Naive thymus-derived CD8-positive, alpha-beta T cell (primary cell): ENCODE data around the gene ABHD17A. TPM values are rescaled to one million over a fixed set of nuclear protein-coding genes. Genes with fewer than 3 reads are reported as not detected.

ENCODE experiments used
- ATAC-seq, 2 donors: fragments of 150-1000 bp; cut with Tn5 transposase in 1 of 2; sonication (Bioruptor Pico), chemical (Tn5 transposase) in 1 of 2; 1 replicate in 1 of 2; 2 replicates in 1 of 2; pipeline ENCODE4 v1.10.0; 2021; ENCODE audit warnings: mild to moderate bottlenecking in 2 of 2, moderate library complexity in 2 of 2
- POLR2A ChIA-PET: fragments of 350-600 bp; sonication (Branson Sonifier 250); formaldehyde crosslinking; loops from one replicate; lab custom pipeline; 2021; ENCODE audit warnings: antibody characterized with exemption; lab: Charles Lee
- DNase-seq, 10 donors: peaks; one replicate each; pipeline versions ENCODE4 v3.0.0 to v3.0.0-alpha.2; 2020 to 2022
- H3K27ac Mint-ChIP-seq, 10 donors: one replicate each; pipeline ENCODE4 v1.8.0; 2020 to 2022; ENCODE audit warnings: mild to moderate bottlenecking in 10 of 10, mixed read lengths in 10 of 10, moderate library complexity in 4 of 10, inconsistent platforms in 1 of 10
- H3K27me3 Mint-ChIP-seq, 5 donors: one replicate each; pipeline ENCODE4 v1.8.0; 2021 to 2022; ENCODE audit warnings: mixed read lengths in 5 of 5
- H3K36me3 Mint-ChIP-seq, 3 donors: one replicate each; pipeline ENCODE4 v1.8.0; 2020 to 2022; ENCODE audit warnings: mixed read lengths in 3 of 3, mild to moderate bottlenecking in 2 of 3, inconsistent platforms in 1 of 3
- H3K4me1 Mint-ChIP-seq, 4 donors: one replicate each; pipeline ENCODE4 v1.8.0; 2021 to 2022; ENCODE audit warnings: mixed read lengths in 4 of 4
- H3K4me3 Mint-ChIP-seq, 10 donors: one replicate each; pipeline ENCODE4 v1.8.0; 2020 to 2022; ENCODE audit warnings: mild to moderate bottlenecking in 10 of 10, mixed read lengths in 10 of 10, moderate library complexity in 6 of 10, inconsistent platforms in 1 of 10
- H3K9me3 Mint-ChIP-seq, 9 donors: one replicate each; pipeline ENCODE4 v1.8.0; 2020 to 2022; ENCODE audit warnings: mixed read lengths in 9 of 9, mild to moderate bottlenecking in 3 of 9, inconsistent platforms in 1 of 9, moderate library complexity in 1 of 9
- polyA plus RNA-seq, 3 donors: library from polyadenylated mRNA; unstranded; fragments of 300-500 nt; fragmentation: Illumina TruSeq; gene quantifications; one replicate each; pipeline ENCODE4 v1.2.3, GENCODE V29; 2021
- total RNA-seq, 8 experiments: library from RNA in 2 of 8; stranded (reverse) in 2 of 8; gene quantifications; one replicate each; pipeline ENCODE4 v1.2.3 and lab custom pipeline; 2021 to 2026

Gene ABHD17A
- total and polyA plus RNA-seq, 5 experiments from 2014 or later = 106 to 207 (median 153) TPM

DNA sequence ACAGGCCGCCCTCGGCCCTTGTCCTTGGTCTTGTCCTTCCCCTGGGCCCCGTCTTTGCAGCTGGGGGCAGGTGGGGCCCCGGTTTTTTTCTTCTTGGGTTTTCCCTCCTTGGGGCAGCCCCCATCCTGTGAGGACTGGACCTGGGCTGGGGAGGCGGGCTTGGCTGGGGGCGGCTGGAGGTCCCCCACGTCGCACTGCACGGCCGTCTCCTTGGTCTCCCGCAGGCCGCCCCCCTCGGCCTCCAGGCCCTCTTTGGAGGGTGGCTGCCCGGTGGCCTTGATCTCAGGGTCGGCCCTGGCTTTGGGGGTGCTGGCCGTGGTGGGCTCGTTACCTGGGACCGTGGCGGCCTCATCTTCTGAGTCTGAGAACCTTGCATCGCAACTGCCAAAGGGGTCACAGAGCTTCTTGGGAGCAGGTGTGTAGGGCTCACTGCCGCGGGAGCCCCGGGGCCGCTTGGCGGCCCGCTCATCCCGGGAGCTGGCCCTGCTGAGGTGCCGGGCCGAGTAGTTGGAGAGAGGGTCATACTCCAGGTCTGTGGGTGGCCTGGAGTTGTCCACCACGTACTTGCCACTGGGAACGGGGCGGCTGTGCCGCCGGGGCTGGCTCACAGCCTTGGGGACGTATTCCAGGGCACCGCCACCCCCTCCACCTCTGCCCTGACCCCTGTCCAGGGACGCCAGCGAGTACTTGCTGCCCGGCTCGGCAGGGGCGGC lies 57.6 kb downstream of the ABHD17A start:
- no peaks in the 10 kb centered on the region for H3K27me3 Mint-ChIP-seq
- peaks cover 0 to 17% (median 7%) of the 10 kb centered on the region in 4 donors for H3K4me1 Mint-ChIP-seq
- no peak for DNase-seq
- peaks cover 0 to 47% (median 3%) of the 10 kb centered on the region in 3 donors for H3K36me3 Mint-ChIP-seq
- POLR2A ChIA-PET = interaction anchor here (2.0 kb wide), 1 partner anchor 11 kb away, joined by 5 read pairs; no protein-coding TSS in a partner anchor
- H3K27ac Mint-ChIP-seq = no peak overlapping the region
- H3K4me3 Mint-ChIP-seq = no peak overlapping the region
- no peak for ATAC-seq
- no peaks in the 10 kb centered on the region for H3K9me3 Mint-ChIP-seq

Other genes with a start within 250 kb of the ABHD17A start
- gene TCF3, start 232.9 kb downstream of the ABHD17A start, total RNA-seq = 100 to 1,000 TPM in 1 of 2 experiments, 10 to 100 TPM in 1; 97.4 to 102 TPM
- gene TCF3, start 232.9 kb downstream of the ABHD17A start, polyA plus RNA-seq = 10 to 100 TPM in 2 of 3 donors, 1 to 10 TPM in 1; 7.8 to 33.0 (median 13.0) TPM
- not detected for gene ONECUT3, start 132.0 kb downstream of the ABHD17A start, total RNA-seq
- gene ONECUT3, start 132.0 kb downstream of the ABHD17A start, polyA plus RNA-seq = not detected
- 1 to 10 TPM; 1.6 to 1.8 TPM for gene ATP8B3, start 73.2 kb downstream of the ABHD17A start, total RNA-seq
- 1 to 10 TPM in 1 of 3 donors, under 1 TPM in 2; 0.52 to 1.3 (median 0.59) TPM for gene ATP8B3, start 73.2 kb downstream of the ABHD17A start, polyA plus RNA-seq
- gene REXO1, start 37.0 kb downstream of the ABHD17A start, total RNA-seq = 10 to 100 TPM; 78.1 to 86.2 TPM
- gene REXO1, start 37.0 kb downstream of the ABHD17A start, polyA plus RNA-seq = 1 to 10 TPM; 2.7 to 6.8 (median 3.1) TPM
- gene KLF16, start 21.9 kb downstream of the ABHD17A start, total RNA-seq = 10 to 100 TPM; 18.5 to 19.9 TPM
- gene KLF16, start 21.9 kb downstream of the ABHD17A start, polyA plus RNA-seq = under 1 TPM; 0.23 to 0.84 (median 0.36) TPM
- 1 to 10 TPM; 4.2 to 4.5 TPM for gene ADAT3, start 19.9 kb upstream of the ABHD17A start, total RNA-seq
- 1 to 10 TPM; 1.9 to 3.6 (median 3.6) TPM for gene ADAT3, start 19.9 kb upstream of the ABHD17A start, polyA plus RNA-seq
- 10 to 100 TPM; 20.7 to 23.4 TPM for gene SCAMP4, start 19.9 kb upstream of the ABHD17A start, total RNA-seq
- 10 to 100 TPM; 12.1 to 15.5 (median 12.5) TPM for gene SCAMP4, start 19.9 kb upstream of the ABHD17A start, polyA plus RNA-seq
- gene CSNK1G2, start 55.7 kb upstream of the ABHD17A start, total RNA-seq = 100 to 1,000 TPM; 168 to 175 TPM
- 10 to 100 TPM; 25.4 to 67.6 (median 26.4) TPM for gene CSNK1G2, start 55.7 kb upstream of the ABHD17A start, polyA plus RNA-seq
- 10 to 100 TPM; 58.0 to 64.1 TPM for gene BTBD2, start 130.2 kb upstream of the ABHD17A start, total RNA-seq
- 1 to 10 TPM; 3.2 to 7.3 (median 4.8) TPM for gene BTBD2, start 130.2 kb upstream of the ABHD17A start, polyA plus RNA-seq
- 100 to 1,000 TPM; 171 to 176 TPM for gene MKNK2, start 165.7 kb upstream of the ABHD17A start, total RNA-seq
- 10 to 100 TPM; 26.1 to 47.1 (median 30.2) TPM for gene MKNK2, start 165.7 kb upstream of the ABHD17A start, polyA plus RNA-seq
- 100 to 1,000 TPM in 1 of 2 experiments, 10 to 100 TPM in 1; 94.0 to 101 TPM for gene MOB3A, start 210.8 kb upstream of the ABHD17A start, total RNA-seq
- 10 to 100 TPM; 40.5 to 90.4 (median 53.1) TPM for gene MOB3A, start 210.8 kb upstream of the ABHD17A start, polyA plus RNA-seq
- gene IZUMO4, start 211.4 kb upstream of the ABHD17A start, total RNA-seq = 10 to 100 TPM; 16.6 to 18.7 TPM
- 1 to 10 TPM in 1 of 3 donors, under 1 TPM in 2; 0.26 to 1.4 (median 0.85) TPM for gene IZUMO4, start 211.4 kb upstream of the ABHD17A start, polyA plus RNA-seq